HG03469 (cell line): ENCODE measurements around the gene FADS6.

Source experiments
- ATAC-seq: cut with Tn5 transposase; IDR thresholded peaks from one replicate; pipeline ENCODE4 v1.9.1; 2021; ENCODE audit warnings: mild to moderate bottlenecking, moderate library complexity, moderate number of reproducible peaks; ENCODE audit not compliant: unreplicated experiment

The FADS6 gene, protein sequence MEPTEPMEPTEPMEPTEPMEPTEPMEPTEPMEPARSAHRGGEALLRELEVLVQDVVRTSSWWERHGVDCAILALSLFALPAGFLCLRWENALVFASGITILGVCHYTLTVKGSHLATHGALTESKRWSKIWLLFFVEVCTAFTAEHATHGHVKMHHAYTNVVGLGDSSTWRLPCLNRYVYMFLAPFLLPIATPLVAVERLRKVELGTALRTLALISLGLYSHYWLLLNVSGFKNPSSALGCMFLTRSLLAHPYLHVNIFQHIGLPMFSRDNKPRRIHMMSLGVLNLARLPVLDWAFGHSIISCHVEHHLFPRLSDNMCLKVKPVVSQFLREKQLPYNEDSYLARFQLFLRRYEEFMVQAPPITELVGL

DNA sequence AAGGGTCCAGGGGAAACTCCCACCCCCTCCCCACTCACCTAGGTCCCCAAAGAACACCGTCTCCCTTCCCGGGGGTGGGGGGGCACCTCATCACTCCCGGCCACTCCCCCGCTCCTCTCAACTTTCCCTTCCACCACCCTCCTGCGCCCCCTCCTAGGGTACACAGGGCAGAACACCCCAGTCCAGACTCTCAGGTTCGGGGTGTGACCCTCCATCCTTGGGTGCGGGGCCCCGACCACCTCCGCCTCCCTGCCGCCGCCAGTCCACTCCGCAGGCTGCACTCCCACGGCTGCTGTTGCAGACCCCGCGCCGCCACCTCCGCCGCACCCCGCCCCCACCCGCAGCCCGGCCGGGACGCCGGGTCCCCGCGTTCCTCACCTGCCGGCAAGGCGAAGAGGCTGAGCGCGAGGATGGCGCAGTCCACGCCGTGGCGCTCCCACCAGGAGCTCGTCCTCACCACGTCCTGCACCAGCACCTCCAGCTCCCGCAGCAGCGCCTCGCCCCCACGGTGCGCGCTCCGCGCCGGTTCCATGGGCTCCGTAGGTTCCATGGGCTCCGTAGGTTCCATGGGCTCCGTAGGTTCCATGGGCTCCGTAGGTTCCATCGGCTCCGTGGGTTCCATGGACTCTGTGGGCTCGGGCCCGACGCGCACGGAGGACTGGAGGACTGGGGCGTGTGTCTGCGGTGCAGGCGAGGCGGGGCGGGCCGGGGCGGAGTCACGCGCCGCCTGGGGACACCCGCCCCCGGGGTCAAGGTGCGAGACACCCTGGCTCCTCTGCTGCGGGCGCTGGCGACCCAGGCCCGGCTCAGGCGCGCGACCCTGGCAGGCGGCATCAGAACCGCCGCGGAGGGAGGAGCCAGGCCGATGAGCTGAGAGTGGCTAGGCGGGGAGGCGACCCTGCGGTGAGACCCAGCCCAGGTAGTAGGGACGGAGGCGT lies at the start of gene FADS6:
TSS of gene FADS6 (minus strand) at position 660 of the 938 bp plus-strand sequence. CDS start at position 622, 38 bp downstream.
- no peak for ATAC-seq

DNA sequence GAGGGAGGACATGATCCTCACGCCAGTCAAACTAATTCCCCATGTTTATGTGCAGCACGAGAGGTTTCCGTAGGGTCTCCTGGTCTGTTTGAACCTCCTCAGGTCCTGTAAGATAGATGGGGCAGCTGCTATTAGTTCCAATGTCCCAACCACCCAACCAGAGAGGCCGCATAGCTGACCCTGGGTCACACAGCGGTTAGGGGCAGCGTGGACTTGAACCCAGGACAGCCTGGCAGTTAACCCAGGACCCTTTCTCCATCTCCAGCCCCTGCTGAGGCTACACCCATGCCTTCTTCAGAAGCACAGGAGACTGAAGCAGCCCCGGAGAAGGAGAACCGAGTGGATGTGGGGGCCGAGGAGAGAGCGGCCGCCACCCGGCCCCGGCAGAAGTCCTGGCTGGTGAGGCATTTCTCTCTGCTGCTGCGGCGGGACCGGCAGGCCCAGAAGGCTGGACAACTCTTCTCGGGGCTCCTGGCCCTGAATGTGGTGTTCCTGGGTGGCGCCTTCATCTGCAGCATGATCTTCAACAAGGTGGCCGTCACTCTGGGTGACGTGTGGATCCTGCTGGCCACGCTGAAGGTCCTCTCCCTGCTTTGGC lies 47.8 kb upstream of the FADS6 start:
- no peak for ATAC-seq

DNA sequence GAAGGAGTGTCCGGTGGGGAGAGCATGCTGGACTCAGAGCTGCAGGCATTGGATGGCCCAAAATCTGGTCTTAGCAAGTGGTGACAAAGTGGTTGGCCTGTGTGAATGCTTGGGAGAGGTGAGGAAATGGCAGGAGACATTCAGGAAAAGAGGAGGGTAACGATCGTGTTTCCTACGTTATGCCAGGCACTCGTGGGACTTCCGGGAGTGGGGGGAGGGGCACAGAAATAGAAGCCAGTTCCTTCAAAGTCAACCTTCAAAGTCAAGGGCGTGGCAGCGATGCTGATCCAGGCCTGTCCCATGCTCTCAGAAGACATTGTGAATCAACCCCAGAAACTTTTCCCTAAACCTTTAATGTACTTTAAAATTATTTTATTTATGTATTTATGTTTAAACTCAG lies 46.1 kb upstream of the FADS6 start:
- no peak for ATAC-seq

DNA sequence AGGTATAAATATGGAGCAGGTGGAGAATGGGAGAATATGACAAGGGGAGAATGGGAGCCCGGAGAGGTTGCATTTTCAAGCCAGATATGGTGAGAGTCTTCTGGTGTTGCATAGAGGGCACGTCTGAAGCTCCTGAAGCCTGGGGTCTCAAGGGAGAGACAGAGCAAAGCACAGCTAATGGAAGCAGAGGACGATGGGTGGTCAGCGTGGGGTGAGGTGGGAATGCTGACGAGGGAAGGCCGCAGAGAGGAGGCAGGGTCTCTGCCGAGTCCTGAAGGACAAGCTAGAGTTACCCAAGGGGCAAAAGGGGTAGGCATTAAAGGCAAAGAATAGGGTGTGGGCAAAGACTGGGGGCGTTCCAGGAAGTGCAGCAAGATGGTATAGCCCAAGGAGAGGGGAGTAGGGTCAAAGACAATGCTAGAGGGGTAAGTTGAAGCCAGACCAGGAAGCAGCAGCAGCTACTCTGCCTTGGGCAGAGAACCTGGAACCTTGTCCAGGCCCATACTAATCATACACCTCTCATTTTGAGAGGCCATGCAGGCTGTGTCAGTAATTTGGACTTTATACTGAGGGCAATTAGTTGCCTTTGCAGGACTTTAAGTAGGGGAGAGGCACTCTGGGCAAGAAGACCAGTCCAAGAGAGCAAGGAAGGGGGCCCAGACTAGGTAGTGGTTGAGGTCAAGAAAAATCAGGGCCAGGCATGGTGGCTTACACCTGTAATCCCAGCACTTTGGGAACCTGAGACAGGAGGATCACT lies 44.9 kb upstream of the FADS6 start:
- no peak for ATAC-seq

DNA sequence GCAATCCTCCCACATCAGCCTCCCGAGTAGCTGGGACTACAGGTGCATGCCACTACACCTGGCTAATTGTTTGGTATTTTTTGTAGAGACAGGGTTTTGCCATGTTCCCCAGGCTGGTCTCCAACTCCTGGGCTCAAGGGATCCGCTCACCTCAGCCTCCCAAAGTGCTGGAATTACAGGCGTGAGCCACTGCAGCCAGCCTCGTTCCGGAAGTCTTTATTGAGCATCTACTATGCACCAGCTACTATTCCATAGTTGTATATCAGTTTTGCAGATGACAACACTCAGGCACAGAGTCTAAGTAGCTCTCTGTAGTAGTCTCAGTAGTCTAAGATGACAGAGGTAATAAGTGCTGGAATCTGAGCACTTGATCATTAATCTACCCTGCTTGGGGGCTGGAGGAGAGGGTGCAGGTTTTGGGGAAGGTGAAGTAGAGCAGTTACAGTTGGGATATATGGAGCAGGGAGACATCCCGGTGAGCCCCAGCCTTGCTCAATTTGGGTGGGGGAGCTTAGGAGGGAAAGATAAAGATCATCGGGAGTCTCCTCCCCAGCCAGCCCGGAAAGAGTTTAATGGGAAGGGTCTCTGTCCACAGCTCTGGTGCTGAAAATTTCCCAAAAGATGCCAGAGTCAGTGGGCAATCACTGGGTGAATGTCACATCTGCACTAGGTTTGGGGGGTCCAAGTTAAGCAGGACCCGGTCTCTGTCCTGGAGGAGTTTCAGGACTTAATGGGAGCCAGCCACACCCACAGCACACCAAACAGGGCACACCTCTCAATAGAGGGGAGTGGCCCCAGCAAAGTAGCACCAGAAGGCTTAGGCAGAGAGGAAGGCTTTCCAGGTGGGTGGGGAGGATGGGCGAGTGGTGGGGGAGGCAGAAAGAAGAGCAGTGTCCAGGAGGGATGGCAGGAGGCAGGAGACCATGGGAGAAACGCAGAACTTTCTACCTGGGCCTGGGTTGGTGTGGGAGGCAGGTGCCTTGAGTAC lies 43.9 kb upstream of the FADS6 start:
- no peak for ATAC-seq

DNA sequence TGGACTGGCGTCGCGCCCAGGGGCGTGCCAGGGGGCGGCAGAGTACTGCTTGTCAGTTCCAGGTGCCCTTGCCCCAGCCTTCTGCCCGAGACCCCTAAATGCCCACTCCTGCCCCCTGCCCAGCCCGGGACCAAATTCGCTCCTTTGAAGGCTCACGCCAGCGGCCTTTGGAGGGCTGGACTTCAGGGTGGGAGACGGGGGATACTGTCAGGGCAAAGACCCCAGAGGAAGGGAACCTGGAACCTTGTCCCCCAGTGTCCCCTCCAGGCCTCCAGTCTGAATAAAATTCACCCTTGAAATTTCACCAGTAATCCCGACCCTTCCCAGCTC lies 43.0 kb upstream of the FADS6 start:
- no peak for ATAC-seq

DNA sequence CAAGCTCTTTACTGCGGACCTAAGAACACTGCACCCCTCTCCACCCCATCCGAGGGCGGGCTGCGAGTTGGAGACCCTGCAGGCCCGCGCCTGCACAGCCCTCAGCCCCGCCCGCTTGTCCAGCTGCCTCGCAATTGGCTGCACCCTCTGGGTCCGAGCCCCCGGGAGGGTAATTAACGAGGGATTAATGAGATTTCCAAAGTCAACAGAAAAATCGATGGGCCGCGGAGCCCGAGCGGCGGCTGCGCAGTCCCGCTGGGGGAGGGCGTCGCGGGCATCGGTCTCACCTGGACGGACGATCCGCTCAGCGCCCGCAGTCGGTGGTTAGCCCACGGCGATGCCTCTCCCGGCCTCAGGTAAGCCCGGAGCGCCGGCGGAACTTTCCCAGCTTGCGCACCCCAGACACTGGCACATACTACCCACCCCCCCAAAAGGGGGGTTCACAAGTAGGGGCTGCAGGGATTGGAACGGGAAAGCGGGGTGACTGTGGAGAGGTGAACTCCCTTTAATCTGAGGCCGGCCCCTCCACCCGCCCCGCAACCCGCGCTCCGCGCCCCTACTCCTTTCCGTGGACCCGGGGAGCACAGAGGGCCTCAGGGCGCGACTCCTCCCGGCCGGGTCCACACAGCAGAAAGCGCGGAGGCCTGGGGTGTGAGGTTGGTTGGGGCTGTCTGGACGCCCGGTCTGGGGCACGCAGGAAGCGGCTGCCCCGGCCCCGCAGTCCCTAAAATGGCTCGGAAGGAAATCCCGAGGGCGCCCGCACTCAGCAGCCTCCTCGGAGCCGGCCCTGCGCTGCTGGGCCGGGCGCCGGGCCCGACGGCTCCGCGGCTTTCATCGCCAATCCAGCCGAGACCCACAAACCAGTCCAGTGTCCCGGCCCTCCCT lies 42.4 kb upstream of the FADS6 start, which contains the start of gene OTOP3:
TSS of gene OTOP3 (plus strand) at position 314 of the 885 bp plus-strand sequence. CDS start at position 338, 24 bp downstream.
- ATAC-seq = no peak

DNA sequence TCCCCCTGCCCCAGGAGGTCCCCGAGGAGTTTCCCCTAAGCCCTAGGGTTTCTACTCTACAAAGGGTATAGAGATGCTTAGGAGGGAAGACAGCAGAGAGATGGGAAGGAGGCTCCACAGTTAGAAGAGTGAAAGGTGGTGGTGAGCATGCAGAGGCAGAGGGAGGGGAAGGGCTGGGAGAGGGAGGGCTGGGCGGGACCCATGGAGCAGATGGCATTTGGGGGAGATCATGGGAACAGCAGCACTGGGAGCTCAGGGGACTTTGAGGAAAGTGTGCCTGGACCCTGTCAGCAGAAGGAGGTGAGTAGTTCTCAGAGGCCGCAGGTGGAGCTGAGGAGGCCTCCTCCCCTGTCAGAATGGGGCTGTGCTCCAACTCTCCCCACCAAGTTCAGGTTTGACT lies 41.6 kb upstream of the FADS6 start:
- ATAC-seq = no peak

DNA sequence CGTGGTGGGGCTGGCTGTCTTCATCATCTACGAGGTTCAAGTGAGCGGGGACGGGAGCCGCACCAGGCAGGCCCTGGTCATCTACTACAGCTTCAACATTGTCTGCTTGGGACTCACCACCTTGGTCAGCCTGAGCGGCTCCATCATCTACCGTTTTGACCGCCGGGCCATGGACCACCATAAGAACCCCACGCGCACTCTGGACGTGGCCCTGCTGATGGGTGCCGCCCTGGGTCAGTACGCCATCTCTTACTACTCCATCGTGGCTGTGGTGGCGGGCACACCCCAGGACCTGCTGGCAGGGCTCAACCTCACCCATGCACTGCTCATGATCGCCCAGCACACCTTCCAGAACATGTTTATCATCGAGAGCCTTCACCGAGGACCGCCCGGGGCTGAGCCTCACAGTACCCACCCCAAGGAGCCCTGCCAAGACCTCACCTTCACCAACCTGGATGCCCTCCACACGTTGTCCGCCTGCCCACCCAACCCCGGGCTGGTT lies 37.2 kb upstream of the FADS6 start:
- no peak for ATAC-seq

DNA sequence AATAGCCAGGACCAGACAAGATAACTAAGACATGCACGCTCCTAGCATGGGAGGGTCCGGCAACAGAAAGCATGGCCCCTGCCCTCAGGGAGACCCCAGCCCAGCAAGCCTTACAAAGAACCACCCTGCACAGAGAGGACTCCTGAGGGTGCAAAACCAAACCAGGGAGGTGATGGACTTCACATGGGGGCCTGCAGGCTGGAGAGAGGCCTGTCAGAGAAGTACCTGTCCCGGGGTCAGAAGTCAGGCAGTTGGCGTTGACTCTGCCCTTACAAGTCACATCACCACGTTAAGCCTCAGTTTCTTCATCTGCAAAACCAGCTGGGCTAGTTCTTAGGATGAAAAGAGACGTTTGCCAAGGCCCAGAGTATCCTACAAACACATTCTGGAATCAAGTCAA lies 35.4 kb upstream of the FADS6 start:
- ATAC-seq = no peak

DNA sequence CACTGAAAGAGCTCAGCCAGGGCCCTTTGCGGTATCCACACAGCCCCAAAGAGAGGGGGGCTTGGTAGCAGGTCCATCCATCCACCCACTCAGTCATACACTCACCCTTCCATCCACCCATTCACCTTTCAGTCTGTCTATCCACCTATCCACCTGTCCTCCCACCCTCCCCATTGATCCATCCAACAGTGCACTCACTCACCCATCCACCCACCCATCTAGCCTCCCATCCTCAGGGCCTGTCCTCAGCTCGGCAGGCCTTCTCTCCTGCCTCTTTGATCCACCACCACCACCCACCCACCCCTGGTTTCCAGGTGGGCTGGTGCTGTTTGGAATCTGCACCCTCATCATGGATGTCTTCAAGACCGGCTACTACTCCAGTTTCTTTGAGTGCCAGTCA lies 31.8 kb upstream of the FADS6 start:
- ATAC-seq = no peak

DNA sequence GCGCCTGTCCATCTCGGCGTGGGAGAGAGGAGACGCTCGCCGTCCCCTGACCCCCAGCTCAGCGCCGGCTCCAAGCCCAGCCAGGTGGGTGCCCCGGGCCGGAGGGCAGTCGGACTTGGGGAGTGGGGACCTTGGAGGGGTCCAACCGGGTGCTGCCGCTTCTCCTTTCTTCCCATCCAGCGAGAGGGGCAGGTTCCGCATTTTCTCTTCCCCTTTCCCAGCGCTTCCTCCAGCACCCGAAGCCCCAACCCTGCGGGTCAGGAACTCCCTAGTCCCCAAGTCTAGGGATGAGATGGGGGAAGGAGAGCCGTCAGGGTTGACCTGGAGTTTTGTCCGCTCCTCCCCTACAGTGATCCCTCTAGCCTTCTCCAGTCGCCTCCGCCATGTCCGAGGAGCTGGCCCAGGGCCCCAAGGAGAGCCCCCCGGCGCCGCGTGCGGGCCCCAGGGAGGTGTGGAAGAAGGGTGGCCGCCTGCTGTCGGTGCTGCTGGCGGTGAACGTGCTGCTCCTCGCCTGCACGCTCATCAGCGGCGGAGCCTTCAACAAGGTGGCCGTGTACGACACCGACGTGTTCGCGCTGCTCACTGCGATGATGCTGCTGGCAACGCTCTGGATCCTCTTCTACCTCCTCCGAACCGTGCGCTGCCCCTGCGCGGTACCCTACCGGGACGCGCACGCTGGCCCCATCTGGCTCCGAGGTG lies 31.0 kb upstream of the FADS6 start, which contains the start of gene OTOP2:
TSS of gene OTOP2 (plus strand) at position 24 of the 699 bp plus-strand sequence. CDS start at position 384, 360 bp downstream.
- no peak for ATAC-seq

DNA sequence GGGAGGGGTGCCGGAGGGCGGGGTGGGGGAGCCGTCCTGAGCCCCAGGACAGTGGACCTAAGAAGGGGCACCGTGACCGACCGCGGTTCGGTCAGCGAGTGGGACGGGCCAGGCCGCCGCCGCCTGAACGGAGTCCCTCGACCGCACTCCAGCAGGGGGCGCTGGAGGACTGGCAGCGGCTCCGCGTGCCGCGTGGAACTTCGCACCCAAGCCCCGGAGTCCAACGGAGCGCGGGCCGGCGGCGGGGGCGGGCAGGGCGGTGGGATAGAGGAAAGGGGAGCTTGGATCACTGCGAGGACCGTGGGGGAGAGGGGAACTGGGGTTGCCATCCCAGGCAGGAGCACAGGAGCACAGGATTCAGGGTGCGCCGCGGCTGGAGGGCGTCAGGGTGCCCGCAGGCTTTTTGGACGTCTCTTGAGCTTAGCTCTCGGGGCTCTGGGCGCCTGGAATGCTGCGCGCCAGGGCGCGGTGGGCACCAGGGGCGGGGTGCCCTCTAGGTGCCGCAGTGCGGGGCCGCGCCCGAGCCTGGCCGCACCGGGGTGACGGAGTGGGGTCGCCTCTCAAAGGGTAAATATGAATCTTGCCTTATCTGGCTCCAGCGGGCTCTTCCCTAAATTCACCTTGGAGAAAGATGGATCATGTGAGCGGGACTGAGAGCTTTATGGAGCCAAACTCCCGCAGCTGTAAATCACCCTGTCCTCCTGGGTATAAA lies 30.3 kb upstream of the FADS6 start:
- no peak for ATAC-seq

DNA sequence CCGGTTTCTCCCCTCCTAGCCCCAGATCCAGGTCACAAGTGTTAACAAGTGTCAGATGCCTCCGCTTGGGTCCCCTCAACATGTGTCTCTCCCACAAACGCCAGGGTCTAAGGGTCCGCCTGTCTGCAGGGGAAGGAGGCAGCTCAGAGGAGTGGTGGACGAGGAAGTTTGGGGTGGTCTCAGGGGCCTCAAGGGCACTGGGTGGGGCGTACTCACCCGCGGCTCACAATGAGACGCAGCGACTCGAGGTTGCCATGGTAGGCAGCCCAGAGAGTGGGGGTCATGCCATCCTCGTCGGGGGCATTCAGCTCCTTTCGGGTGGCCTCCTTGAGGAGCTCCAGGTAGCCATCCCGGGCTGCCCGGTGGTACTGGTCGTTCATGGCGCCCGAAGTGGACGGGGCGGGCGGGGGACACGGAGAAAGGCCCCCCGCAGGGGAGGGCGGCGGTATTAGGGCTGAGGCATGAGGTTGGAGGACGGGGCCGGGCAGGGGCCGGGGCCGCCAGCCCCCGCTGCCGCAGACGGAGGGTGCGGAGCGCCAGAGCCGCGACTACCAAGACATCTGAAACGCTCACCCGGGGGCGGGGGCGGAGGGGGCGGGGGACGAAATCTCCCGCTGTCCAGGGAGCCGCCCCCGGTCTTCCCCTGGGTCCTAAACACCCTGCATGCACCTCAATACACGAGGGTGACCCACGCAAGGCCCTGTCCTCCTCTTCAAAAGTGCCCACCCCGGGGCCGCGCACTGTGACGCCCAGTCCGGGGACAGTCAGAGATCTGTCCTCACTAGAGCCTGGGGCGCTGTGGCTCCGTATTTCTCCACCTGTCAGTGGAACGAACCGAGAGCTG lies 29.5 kb upstream of the FADS6 start, which contains the start of gene USH1G:
TSS of gene USH1G (minus strand) at position 562 of the 844 bp plus-strand sequence. CDS start at position 380, 182 bp downstream.
- ATAC-seq = no peak

DNA sequence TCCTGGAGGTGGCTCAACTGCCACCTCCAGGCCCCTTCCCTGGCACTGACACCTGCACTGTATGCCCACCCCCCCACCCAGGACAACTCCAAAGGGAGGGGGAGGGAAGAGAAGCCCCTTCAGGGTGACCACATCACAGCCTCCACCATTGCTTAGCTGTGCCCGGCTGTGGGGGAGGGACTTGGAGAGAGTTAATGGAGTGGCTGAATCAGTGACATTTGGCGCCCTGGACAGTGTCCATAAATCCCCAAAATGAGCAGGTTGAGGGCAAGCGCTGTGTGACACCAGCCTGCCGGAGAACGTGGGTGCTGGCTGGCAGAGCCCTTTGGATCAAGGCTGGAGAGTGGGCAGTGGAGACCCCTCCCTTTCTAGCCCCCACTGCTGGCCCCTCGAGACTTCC lies 28.7 kb upstream of the FADS6 start:
- no peak for ATAC-seq

DNA sequence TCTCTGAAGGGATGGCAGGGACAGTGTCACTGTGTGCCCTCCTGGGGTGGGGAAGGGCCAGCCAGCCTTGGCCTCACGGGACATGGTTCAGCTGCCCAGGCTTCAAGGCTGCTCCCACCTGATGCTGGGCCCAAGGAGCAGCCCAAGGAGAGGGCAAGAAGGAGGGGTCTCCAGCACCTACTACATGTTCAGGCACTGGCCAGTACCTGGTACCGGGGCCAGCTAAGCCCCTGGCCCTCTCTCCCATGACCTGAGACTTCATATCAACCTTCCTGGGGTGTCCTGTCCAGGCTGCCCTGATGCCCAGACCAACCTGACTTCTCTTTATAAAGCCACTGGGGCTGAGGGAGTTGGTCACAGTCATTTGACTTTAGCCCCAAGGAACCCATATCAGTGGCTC lies 28.3 kb upstream of the FADS6 start:
- no peak for ATAC-seq
